ENCODE results near the gene DNAAF8. TPM values are rescaled to one million over a fixed set of nuclear protein-coding genes. Genes with fewer than 3 reads are reported as not detected.
A peak's percentile ranks its signal among the peaks of the same experiment; 100 is the strongest.

Gene DNAAF8
- total RNA-seq, 3 donors from 2014 or later = 0.16 to 0.47 (median 0.25) TPM

DNA sequence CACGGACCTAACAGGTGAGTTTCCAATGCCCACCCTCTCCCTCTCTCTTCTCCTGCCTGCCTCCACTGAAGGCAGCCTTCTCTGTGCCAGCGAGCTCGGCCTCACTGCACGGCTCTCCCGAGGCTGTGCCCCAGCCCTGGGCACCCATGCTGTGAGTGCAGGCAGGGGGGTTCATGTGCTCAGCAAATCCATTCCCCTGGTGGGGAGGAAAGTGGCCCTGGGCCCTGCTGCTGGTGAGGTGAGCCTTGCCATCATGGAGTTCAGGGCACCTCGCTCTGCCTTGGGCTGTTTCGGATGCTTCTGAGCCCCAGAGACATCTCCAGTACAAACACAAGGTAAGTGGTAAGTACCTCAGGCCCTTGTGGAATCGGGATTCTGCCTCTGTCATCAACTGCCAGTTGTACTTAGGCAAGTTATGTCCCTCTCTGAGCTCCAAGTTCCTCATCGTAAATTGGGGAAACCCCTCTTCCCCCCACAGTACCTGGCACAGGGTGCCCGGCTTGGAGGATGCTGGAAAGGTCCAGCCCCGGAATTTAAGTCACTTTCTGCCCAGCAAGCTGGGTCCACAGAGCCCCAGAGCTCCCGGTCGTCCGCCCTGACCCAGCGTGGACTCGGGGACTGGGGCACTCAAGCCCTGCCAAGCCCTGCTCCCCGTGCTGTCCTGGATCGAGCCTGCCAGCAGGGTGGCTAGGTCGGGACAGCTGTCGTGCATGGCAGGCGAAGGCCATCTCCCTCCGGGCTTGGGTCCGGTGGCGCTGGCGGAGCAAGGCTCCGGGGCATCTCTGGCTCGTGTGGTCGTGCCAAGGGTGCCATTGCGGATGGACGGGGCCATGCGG lies 41.7 kb upstream of the DNAAF8 start:
- Mint-ChIP-seq H3K36me3 (ENCODE audit: insufficient read depth) (peaks cover 1% of the 10 kb centered on the region), H3K4me1 (ENCODE audit: low read depth) (peaks cover 13% of the 10 kb centered on the region), H3K27me3 (ENCODE audit: low read depth) (no peaks in the 10 kb centered on the region), H3K9me3 (no peaks in the 10 kb centered on the region), H3K4me3 (peak overlapping the region; percentile 86)
- DNase-seq (no peak), ATAC-seq (peak; percentile 6 to 8)

DNA sequence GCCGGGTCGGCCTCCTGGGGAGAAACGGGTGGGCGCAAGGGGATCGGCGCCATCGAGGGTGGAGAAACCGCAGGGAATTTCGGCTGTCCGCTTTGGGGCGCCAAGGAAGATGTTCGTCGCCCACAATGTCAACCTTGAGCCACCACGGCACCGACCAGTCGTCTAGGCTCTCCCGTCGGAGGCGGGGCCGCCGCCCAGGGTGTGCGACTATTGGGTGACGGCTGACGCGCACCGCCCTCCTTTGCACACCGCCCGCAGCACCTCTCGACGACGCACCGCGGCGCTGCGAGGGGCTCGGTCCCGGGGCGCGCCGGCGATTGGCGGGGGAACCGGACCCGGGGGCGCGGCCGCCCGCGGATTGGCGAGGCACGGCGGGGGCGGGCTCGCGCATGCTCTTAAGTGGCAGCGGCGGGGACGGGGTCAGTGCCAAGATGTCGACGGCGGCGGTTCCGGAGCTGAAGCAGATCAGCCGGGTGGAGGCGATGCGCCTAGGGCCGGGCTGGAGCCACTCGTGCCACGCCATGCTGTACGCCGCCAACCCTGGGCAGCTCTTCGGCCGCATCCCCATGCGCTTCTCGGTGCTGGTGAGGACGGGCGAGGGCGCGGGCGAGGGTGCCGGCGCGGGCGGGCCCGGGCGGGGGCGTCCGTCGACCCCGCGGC lies 40.9 kb upstream of the DNAAF8 start, which contains the start of gene NUDT16L1:
TSS of gene NUDT16L1 (plus strand) at position 267 of the 660 bp plus-strand sequence. CDS start at position 432, 165 bp downstream.
- Mint-ChIP-seq H3K4me1 (ENCODE audit: low read depth) (peaks cover 13% of the 10 kb centered on the region), H3K4me3 (peak within 1 kb of the TSS; percentile 86), H3K36me3 (ENCODE audit: insufficient read depth) (peaks cover 1% of the 10 kb centered on the region), H3K27me3 (ENCODE audit: low read depth) (no peaks in the 10 kb centered on the region), H3K9me3 (no peaks in the 10 kb centered on the region)
- peak; percentile 94 for ATAC-seq
- peak; percentile 96 for DNase-seq

DNA sequence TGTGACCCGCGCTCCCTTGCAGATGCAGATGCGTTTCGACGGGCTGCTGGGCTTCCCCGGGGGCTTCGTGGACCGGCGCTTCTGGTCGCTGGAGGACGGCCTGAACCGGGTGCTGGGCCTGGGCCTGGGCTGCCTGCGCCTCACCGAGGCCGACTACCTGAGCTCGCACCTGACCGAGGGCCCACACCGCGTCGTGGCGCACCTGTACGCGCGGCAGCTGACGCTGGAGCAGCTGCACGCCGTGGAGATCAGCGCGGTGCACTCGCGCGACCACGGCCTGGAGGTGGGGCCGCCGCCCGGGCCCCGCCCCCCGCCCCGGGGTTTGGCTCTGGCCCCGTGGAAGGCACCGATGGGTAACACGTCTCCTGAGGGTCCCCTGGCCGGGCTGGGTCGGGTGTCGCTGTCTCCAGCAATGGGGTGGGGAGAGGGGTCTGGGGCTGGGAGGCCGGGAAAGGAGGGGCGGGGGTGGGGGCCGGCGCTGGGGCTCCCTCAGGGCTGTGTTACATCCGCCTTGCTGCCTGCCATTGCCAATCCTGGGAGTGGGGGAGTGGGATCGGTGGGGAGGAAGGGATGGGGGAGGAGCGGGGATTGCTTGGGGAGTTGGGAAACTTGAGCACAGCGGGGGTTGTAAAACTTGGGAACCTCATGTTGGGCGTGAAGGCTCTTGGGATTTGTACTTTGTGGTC lies 40.2 kb upstream of the DNAAF8 start:
- Mint-ChIP-seq H3K4me1 (ENCODE audit: low read depth) (peaks cover 13% of the 10 kb centered on the region), H3K9me3 (no peaks in the 10 kb centered on the region), H3K4me3 (peak overlapping the region; percentile 81), H3K27me3 (ENCODE audit: low read depth) (no peaks in the 10 kb centered on the region), H3K36me3 (ENCODE audit: insufficient read depth) (peaks cover 1% of the 10 kb centered on the region)
- ATAC-seq (peak; percentile 44 to 46), DNase-seq (peak; percentile 38)

DNA sequence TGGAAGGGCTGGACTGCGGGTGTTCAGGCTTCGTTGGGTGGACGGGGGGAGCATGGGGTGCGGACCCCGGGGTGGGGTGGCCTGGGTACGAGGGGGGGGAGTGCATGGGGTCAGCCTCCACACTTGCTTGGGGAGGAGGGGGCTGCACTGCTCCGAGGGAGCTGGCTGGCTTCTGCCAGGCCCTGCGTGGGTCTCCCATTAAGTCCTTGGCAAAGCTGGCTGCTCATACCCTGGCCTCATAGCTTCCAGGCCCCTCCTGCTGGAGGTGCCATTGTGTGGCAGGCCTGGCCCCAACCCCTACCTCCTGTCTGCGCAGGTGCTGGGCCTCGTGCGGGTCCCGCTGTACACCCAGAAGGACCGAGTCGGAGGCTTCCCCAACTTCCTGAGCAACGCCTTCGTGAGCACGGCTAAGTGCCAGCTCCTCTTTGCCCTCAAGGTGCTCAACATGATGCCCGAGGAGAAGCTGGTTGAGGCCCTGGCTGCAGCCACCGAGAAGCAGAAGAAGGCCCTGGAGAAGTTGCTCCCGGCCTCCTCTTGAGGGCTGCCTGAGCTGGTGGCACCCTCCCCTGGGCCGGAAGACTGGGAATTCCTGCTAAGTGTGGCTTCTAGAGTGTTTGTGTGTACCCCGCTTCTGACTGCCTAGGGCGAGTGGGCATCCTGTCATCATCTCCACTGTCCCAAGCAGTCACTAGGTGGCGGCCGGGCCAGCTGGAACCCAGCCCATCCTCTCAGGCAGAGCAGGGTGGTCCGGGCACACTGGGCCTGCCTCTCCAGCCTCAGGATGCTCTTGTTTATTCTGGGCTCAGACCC lies 39.5 kb upstream of the DNAAF8 start:
- H3K36me3 Mint-ChIP-seq (ENCODE audit: insufficient read depth) = peaks cover 1% of the 10 kb centered on the region
- DNase-seq (no peak), ATAC-seq (no peak)
- no peaks in the 10 kb centered on the region for H3K27me3 Mint-ChIP-seq (ENCODE audit: low read depth)
- no peaks in the 10 kb centered on the region for H3K9me3 Mint-ChIP-seq
- peak overlapping the region; percentile 81 for H3K4me3 Mint-ChIP-seq
- H3K4me1 Mint-ChIP-seq (ENCODE audit: low read depth) = peaks cover 13% of the 10 kb centered on the region

DNA sequence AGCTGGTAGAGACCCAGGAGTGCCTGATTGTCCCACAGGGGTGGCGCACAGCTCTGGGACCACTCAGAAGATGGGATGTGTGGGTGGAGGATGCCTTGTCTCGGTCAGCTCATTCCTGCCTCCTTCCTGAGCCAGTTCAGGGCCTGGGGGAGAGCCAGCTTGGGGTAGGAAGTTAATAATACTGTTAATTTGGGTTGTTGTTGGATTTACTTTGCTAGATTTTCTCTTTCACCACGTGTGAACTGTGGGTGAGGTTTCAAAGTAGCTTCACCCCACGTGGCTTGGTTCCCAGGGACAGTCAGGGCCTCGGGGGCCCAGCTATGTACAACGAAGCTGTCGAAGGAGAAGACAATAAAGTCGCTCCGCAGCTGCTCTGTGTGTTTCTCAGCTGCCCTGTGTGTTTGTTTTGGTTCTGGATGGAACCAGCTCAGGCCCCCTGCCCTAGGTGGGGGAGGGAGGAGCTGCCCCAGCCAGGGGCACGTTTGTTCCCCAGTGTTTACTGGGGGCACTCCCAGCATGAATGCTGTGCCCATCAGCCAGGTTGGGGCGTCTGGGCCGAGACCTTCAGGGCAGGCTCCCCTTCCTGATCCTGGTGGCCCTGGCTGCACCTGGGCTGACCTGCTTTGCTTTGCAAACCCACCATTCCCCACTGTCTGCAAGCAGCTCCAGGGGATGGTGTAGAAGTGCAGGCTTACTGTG lies 38.7 kb upstream of the DNAAF8 start:
- DNase-seq (no peak), ATAC-seq (no peak)
- H3K36me3 Mint-ChIP-seq (ENCODE audit: insufficient read depth) = peaks cover 1% of the 10 kb centered on the region

DNA sequence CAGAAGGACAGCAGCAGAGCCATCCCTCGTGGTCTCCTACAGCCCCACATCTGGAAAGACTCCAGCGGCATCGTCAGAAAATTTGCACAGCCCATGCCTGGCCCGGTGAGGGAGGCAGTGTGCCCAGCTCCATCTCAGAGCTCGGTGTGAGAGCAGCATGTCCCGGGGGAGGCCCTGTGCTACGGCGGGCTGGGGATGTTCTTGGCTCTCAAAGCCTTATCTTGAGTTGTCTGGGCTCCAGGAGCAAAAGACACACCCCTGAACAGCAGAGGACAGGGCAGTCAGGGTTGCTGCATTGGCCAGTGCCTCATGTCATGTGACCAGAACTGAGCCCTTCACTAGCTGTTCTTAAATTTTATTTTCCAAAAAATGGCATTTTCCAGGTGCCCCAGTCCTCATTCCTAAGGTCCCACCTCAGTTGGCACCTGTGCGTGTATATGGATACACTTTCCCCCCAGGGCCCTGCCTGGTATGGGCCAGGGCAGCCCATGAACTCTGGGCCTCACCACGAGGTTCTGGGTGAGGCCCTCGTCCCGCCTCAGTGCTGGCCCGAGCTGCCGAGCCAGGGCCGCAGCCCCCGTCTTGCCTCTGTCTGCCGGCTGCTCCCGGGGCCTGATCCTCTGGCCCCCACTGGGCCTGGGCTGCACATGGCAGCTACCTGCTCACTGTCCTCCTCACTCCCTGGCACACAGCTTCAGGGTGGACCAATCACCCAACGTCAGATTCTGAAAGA lies 38.0 kb upstream of the DNAAF8 start:
- Mint-ChIP-seq H3K9me3 (no peaks in the 10 kb centered on the region), H3K4me3 (peak overlapping the region; percentile 81), H3K36me3 (ENCODE audit: insufficient read depth) (peaks cover 1% of the 10 kb centered on the region), H3K4me1 (ENCODE audit: low read depth) (peaks cover 13% of the 10 kb centered on the region), H3K27me3 (ENCODE audit: low read depth) (no peaks in the 10 kb centered on the region)
- DNase-seq (no peak), ATAC-seq (no peak)

More for the DNA sequence above, 38.7 kb upstream of the DNAAF8 start:
- peaks cover 13% of the 10 kb centered on the region for H3K4me1 Mint-ChIP-seq (ENCODE audit: low read depth)
- H3K27me3 Mint-ChIP-seq (ENCODE audit: low read depth) = no peaks in the 10 kb centered on the region
- peak overlapping the region; percentile 81 for H3K4me3 Mint-ChIP-seq
- H3K9me3 Mint-ChIP-seq = no peaks in the 10 kb centered on the region

DNA sequence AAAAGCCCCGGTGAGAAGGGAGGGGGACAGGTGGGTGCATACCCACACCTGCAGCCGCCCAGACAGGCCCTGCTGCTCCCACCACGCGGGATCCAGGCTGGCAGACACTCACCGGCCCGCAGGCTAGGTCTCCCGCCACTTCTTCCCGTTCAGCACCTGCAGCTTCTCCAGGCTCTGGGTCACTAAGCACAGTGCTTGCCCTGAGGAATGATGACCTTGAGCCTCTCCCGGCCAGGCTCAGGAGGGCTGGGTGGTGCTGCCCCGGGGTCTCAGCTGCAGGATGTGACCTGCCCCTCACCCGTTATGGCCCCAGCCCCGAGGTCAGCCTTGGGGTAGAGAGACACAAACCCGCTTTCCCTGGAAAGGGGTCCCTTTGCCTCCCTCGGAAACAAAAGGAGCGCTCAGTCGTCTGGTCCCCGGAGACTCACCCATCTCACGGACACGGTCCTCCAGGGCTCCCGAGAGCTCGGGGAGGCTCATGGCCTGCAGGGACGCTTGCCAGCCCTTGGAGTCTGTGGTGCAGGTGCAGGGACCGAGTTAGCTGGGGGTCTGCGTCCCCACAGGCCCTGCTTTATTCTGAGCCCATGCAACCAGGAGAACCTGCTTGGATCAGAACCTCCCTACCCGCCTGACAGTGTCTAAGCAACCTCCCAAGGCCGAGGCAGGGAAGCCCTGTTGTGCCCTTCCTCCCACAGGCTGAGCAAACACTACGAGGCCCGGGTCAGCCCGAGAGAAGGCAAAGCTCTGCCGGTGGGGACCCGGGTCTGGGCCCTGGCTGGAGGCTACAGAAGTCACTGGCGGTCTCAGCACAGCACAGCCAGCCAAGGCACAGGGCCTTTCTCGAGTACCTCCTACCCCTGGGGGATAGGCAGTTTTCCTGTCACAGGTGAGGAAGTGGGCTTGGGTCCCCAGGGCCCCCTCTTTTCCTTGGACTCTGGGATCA lies 37.2 kb upstream of the DNAAF8 start:
- Mint-ChIP-seq H3K4me1 (ENCODE audit: low read depth) (peaks cover 13% of the 10 kb centered on the region), H3K9me3 (no peaks in the 10 kb centered on the region), H3K4me3 (no peak overlapping the region), H3K36me3 (ENCODE audit: insufficient read depth) (peaks cover 1% of the 10 kb centered on the region), H3K27me3 (ENCODE audit: low read depth) (no peaks in the 10 kb centered on the region)
- ATAC-seq = no peak
- no peak for DNase-seq

DNA sequence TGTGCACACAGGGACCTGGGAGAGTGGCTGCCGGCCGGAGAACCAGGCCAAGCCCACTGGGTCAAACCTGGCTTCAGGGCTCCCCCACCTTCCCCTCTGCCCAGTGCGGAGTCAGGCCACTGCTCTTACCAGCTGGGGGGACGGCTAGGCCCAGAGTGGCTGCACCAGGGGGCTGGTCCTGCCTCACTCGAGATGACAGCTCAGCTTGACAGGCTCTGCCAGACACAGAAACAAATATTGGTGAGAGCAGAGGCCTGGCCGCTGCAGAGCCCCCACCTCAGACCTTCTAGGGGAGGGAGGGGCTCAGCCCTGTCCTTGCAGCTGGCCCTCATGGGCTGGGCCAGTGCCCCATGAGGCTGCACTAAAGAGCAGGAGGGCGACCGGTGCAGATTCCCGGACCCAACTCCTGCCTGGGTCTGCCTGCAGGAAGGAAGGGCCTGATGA lies 36.5 kb upstream of the DNAAF8 start:
- peaks cover 7% of the 10 kb centered on the region for H3K4me1 Mint-ChIP-seq (ENCODE audit: low read depth)
- no peak for DNase-seq
- H3K36me3 Mint-ChIP-seq (ENCODE audit: insufficient read depth) = peaks cover 3% of the 10 kb centered on the region
- no peaks in the 10 kb centered on the region for H3K27me3 Mint-ChIP-seq (ENCODE audit: low read depth)
- no peak overlapping the region for H3K4me3 Mint-ChIP-seq
- no peaks in the 10 kb centered on the region for H3K9me3 Mint-ChIP-seq
- no peak for ATAC-seq

DNA sequence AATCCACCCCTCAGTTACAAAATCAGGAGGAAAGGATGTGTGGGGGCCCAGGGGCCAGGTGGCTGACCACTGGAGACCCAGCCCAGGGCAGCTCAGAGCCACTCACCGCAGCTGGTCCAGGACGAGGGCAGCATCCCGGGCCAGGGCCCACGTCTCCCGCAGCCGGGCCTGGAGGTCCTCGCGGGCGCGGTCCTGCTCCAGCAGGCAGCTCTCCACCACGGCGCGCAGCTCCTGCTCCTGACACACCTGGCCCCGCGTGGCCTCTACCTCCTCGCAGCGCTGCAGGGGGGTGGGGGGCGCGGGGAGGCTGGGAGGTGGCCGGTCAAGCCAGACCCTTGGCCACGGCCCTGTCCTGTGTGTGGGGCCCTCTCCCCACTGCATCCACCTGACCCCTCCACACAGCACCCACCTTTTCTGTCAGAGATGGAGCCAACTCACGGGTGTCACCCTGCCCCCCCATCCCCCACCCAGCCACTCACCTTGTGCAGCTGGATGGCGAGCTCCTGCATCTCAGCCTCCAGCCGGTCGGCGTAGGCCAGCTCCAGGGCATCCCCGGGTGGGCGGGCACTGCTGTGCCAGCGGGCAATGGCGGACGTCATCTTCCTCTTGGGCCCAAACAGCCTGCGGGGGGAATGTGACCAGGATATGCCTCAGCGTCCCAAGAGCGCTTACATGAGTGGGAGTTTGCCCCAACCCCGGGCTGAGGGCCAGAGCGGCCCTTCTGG lies 35.9 kb upstream of the DNAAF8 start:
- H3K9me3 Mint-ChIP-seq = no peaks in the 10 kb centered on the region
- no peak for DNase-seq
- no peaks in the 10 kb centered on the region for H3K27me3 Mint-ChIP-seq (ENCODE audit: low read depth)
- peaks cover 3% of the 10 kb centered on the region for H3K36me3 Mint-ChIP-seq (ENCODE audit: insufficient read depth)
- peaks cover 7% of the 10 kb centered on the region for H3K4me1 Mint-ChIP-seq (ENCODE audit: low read depth)
- no peak overlapping the region for H3K4me3 Mint-ChIP-seq
- ATAC-seq = no peak

DNA sequence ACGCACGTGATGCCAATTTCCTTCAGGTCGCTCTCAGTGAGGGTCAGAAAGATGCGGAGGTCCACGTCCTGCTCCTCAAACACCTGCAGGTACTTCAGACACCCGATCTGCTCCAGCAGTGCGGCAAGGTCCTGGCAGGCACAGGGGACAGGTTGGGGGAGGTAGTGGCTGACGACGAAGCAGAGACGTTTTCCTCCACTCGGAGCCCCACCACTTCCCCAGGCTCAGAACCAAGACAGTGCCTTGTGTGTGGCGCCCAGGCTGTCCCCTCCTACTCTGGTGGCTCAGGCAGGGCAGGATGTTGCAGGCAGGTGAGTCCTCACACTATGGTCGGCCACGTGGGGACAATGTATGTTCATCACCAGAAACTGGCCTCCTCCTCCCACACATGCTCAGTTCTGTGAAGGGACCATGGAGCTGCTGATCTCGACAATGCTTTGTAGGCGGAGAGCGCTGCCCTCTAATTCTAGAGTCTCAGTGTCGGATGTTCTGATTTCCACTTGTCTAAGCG lies 35.2 kb upstream of the DNAAF8 start:
- no peak for DNase-seq
- ATAC-seq = no peak
- H3K9me3 Mint-ChIP-seq = no peaks in the 10 kb centered on the region
- H3K27me3 Mint-ChIP-seq (ENCODE audit: low read depth) = no peaks in the 10 kb centered on the region
- peaks cover 7% of the 10 kb centered on the region for H3K4me1 Mint-ChIP-seq (ENCODE audit: low read depth)
- H3K36me3 Mint-ChIP-seq (ENCODE audit: insufficient read depth) = peaks cover 3% of the 10 kb centered on the region
- no peak overlapping the region for H3K4me3 Mint-ChIP-seq

DNA sequence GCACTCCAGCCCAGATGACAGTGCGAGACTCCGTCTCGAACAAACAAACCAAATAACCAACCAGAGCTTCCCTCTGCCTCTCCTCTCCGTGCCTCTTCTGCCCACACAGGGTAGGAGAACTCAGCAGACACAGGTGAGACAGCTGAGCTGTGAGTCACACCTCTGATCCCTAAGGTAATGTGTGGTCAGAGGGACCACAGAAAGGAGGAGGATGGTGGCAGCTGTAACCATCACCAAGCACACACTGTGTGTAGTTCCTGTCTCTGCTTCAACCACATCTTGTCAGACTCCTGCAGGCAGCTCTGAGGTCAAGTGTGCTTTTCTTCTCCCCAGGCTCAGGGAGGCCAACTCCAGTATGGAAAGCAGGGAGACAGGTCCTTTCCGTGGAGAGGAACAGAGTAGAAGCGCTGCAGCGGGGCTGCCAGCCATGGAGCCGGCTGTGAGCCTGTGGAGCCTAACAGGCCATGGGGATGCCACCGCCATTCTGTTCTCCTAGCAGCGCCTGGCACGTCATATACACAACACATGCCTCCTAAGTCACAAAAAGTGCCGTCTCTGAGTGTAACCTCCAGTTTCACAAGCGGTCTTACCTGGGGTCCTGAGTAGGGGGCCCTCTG lies 33.8 kb upstream of the DNAAF8 start:
- no peak for DNase-seq
- Mint-ChIP-seq H3K36me3 (ENCODE audit: insufficient read depth) (peaks cover 3% of the 10 kb centered on the region), H3K4me3 (no peak overlapping the region), H3K27me3 (ENCODE audit: low read depth) (no peaks in the 10 kb centered on the region), H3K9me3 (no peaks in the 10 kb centered on the region), H3K4me1 (ENCODE audit: low read depth) (peaks cover 2% of the 10 kb centered on the region)
- ATAC-seq = peak; percentile 51 to 74
